Stimulated activated memory B cell treated with anti-CD40 and anti-IgM and Interleukin-4, amounts not matched to agents 10 μg/mL and 1 μg/mL and 100 μg/mL, for 72 hours (primary cell): Measurements from ENCODE around the gene SGMS1.

Experiments
- ATAC-seq: fragments of 150-1000 bp; cut with Tn5 transposase; 2 replicates; pipeline ENCODE4 v1.10.0; 2021
- H3K27ac Mint-ChIP-seq: one replicate; pipeline ENCODE4 v1.8.0; 2022; ENCODE audit warnings: mild to moderate bottlenecking, mixed read lengths
- H3K27me3 Mint-ChIP-seq: one replicate; pipeline ENCODE4 v1.8.0; 2022; ENCODE audit warnings: mixed read lengths
- H3K36me3 Mint-ChIP-seq: one replicate; pipeline ENCODE4 v1.8.0; 2022; ENCODE audit warnings: mixed read lengths
- H3K4me1 Mint-ChIP-seq: one replicate; pipeline ENCODE4 v1.8.0; 2022; ENCODE audit warnings: mixed read lengths
- H3K4me3 Mint-ChIP-seq: one replicate; pipeline ENCODE4 v1.8.0; 2022; ENCODE audit warnings: mild to moderate bottlenecking, moderate library complexity, mixed read lengths
- H3K9me3 Mint-ChIP-seq: one replicate; pipeline ENCODE4 v1.8.0; 2022; ENCODE audit warnings: mixed read lengths

The SGMS1 gene

DNA sequence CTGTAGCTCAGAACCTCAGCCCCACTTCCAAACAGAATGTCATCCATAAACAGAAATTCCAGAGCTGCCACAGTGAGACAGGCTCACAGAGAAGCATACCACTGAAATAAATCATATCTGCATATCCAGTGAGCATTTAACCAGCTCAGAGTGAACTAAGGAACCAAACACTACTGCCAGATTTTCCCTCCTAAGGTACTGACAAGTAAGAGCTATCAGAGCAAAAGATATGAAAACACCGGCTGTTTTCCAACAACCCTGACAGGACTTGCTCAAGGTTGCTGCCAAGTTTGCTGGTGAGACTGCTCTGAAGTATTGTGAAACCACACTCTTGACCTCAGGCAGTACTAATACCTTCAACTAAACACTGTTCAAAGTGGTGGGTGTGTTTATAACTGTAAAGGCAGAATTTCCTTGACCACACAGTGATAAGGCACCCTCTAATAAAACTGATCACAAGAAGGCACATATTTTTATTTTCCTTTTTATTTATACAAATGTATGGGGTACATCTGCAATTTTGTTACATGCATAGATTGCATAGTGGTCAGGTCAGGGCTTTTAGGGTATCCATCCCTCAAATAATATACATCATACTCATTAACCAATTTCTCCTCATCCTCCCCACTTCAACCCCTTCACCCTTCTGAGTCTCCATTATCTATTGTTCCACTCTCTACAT, 18.3 kb downstream of the SGMS1 start:
- ATAC-seq = no peak
- Mint-ChIP-seq H3K4me1 (peaks cover 61% of the 10 kb centered on the region), H3K27ac (no peak overlapping the region), H3K9me3 (no peaks in the 10 kb centered on the region), H3K27me3 (no peaks in the 10 kb centered on the region), H3K36me3 (peaks cover 4% of the 10 kb centered on the region), H3K4me3 (no peak overlapping the region)

DNA sequence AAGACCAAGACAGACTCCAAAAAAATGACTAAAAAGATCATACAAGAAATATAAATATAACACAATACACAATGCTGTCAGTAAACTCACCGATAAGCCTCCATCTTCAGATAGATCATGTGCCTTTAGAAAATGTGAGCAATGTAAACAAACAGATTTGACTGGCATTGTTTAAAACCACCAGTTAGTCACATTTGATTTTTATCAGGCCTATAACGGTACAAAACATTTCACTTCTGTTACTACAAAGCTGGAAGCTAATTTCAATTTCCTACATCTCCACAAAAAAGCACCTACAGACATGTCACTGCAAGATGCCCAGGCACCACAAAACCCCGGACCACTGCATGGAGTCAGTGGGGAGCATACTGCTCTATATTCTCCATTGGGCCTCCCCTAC, 18.9 kb downstream of the SGMS1 start:
- Mint-ChIP-seq H3K36me3 (peaks cover 4% of the 10 kb centered on the region), H3K4me1 (peaks cover 61% of the 10 kb centered on the region), H3K27ac (peak overlapping the region; percentile 26), H3K27me3 (no peaks in the 10 kb centered on the region), H3K4me3 (no peak overlapping the region), H3K9me3 (no peaks in the 10 kb centered on the region)
- ATAC-seq = no peak

DNA sequence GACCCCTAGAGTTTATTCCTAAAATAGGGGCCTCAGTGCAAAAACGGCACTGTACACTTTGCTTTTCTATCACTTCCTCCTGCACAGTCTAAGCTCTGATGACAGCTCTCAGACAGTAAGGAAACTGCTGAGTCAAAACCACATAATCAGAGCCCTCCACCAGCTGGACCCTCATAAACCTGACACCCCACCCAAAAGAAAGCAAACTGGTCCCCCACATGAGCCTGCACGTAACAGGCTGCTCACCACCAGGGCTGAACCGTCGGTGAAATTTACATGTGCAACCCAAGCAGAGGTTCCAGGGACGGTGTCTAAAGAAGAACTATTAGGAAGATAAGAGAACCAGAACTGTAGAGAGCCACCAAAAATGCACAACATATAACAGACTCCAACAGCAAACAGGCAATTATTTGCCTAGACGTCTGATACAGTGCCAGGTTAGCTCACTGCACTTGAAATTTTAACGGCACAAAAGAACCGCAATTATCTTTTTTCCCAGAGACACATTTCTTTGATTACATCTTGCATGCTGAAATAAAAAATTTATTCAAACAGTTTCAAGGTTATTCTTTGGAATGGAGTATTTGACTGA, 19.6 kb downstream of the SGMS1 start:
- peaks cover 4% of the 10 kb centered on the region for H3K36me3 Mint-ChIP-seq
- H3K27ac Mint-ChIP-seq = peak overlapping the region; percentile 26
- peaks cover 61% of the 10 kb centered on the region for H3K4me1 Mint-ChIP-seq
- no peaks in the 10 kb centered on the region for H3K9me3 Mint-ChIP-seq
- H3K4me3 Mint-ChIP-seq = peak overlapping the region; percentile 62
- peak; percentile 62 for ATAC-seq
- no peaks in the 10 kb centered on the region for H3K27me3 Mint-ChIP-seq

DNA sequence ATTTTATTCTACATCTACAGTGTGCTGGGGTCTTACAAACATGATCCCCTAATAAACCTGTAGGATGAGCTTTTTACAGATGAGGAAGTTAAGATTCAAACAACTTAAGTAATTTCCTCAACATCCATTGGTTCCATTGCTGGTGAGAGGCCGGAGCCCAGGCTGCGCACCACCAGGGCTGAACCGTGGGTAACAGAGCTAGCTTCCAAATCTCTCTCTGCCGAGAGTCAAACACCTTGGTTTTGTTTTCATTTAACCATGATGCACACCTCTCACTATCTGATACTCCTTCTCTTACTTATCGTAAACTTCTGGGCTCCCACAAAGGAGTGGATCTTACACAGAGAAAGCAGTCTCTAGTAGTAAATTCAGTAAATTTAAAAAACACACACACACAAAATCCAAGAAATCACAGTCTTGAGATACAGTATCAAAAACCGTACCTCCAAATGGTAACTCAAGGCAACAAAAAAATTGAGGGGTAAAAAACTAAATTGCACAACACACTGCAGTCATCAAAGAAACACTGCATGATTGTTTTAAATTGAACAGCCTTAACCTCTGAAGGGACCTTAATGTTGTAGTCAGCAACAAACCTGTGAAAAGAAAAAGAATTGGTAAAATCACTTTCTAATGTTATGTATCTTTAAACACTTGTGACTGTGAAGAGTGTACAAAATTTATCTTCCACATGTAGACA, 20.5 kb downstream of the SGMS1 start:
- peaks cover 4% of the 10 kb centered on the region for H3K36me3 Mint-ChIP-seq
- H3K4me1 Mint-ChIP-seq = peaks cover 66% of the 10 kb centered on the region
- H3K27ac Mint-ChIP-seq = peak overlapping the region; percentile 26
- H3K27me3 Mint-ChIP-seq = no peaks in the 10 kb centered on the region
- no peaks in the 10 kb centered on the region for H3K9me3 Mint-ChIP-seq
- no peak overlapping the region for H3K4me3 Mint-ChIP-seq
- no peak for ATAC-seq

DNA sequence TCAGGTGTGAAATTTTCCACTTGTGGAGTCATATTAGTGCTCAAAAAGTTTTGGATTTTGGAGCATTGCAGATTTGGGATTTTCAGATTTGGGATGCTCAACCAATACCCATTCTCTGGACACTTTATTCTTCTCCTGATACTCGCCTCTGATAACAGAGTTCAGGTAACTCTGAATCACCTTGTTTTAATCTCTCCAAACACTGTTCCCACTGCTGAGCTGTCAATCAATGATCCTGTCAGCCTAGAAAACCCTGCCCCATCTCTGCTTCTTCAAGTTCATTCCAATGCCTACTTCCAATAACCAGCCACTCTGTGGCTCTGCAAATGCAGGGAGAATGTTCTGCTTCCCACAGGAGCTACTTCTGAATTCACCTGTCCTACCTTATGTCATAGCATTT, 21.8 kb downstream of the SGMS1 start:
- peaks cover 9% of the 10 kb centered on the region for H3K36me3 Mint-ChIP-seq
- peaks cover 60% of the 10 kb centered on the region for H3K4me1 Mint-ChIP-seq
- ATAC-seq = no peak
- no peak overlapping the region for H3K4me3 Mint-ChIP-seq
- no peaks in the 10 kb centered on the region for H3K9me3 Mint-ChIP-seq
- no peak overlapping the region for H3K27ac Mint-ChIP-seq
- H3K27me3 Mint-ChIP-seq = no peaks in the 10 kb centered on the region

DNA sequence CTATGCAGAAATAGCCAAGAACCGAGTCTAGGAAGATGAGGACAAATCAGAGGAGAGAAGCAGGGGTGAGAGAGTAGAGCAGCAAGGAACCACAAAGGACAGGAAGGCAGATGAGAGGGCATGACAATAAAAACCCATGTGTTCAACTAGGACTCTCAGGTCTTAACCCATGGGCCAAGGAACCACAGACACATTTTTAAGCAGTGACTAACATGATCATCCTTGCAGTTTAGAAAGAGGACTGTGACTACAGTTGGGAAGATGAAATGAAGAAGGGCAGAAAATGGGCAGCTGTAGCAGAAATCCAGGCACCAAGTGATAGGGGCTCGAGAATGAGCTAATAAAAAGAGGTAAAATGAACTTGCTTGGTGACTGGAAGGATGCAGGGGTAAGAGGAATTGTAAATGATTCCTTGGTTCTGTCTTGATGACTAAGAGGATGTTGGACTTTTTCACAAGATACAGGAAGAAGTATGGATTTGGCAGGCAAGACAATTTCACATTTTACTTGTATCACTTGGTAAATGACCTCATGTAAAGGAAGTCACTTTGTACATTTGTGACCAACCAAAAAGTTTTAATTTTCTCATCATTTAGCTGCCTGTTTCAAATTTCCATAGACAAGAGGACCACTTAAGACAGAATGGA, 22.8 kb downstream of the SGMS1 start:
- H3K36me3 Mint-ChIP-seq = peaks cover 7% of the 10 kb centered on the region
- ATAC-seq = no peak
- no peaks in the 10 kb centered on the region for H3K9me3 Mint-ChIP-seq
- H3K4me1 Mint-ChIP-seq = peaks cover 58% of the 10 kb centered on the region
- H3K4me3 Mint-ChIP-seq = no peak overlapping the region
- no peak overlapping the region for H3K27ac Mint-ChIP-seq
- no peaks in the 10 kb centered on the region for H3K27me3 Mint-ChIP-seq

DNA sequence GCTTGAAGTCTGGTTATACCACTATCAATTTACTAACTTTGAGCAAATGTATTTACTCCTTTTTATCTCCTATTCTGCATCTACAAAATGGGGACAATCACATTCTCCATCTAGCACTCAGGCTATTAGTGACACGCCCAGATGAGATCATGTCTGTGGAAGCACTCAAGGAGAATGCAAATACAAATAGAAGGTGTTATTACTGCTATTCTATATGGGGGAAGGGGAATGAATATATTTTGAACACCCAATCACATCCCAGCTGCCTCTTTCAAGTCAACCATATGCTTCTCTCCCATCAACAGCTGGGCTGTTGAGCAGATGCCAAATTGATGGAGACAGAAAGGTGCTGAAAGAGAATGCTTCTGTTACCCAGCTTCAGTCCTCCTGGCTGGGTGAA, 23.5 kb downstream of the SGMS1 start:
- H3K27me3 Mint-ChIP-seq = no peaks in the 10 kb centered on the region
- no peak overlapping the region for H3K4me3 Mint-ChIP-seq
- peaks cover 5% of the 10 kb centered on the region for H3K36me3 Mint-ChIP-seq
- no peaks in the 10 kb centered on the region for H3K9me3 Mint-ChIP-seq
- no peak overlapping the region for H3K27ac Mint-ChIP-seq
- ATAC-seq = no peak
- H3K4me1 Mint-ChIP-seq = peaks cover 51% of the 10 kb centered on the region

DNA sequence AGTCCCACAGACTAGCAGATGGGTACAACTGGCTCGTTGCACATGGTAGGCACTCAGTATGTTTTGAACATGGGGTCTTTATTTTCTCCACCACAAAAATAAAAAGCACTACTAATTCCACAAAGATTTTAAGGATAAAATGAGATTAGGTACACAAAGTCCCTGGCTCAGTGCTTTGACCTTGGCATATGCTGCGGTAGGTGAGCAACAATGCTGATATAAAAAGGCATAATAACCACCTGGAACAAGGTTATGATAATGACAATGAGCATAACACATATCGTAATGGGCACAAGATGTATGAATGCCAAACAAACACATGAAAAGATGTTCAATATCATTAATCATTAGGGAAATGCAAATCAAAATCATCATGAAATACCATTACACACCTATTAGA, 26.9 kb downstream of the SGMS1 start:
- Mint-ChIP-seq H3K36me3 (peaks cover 5% of the 10 kb centered on the region), H3K4me3 (no peak overlapping the region), H3K27me3 (no peaks in the 10 kb centered on the region), H3K4me1 (peaks cover 27% of the 10 kb centered on the region), H3K27ac (no peak overlapping the region), H3K9me3 (no peaks in the 10 kb centered on the region)
- no peak for ATAC-seq

DNA sequence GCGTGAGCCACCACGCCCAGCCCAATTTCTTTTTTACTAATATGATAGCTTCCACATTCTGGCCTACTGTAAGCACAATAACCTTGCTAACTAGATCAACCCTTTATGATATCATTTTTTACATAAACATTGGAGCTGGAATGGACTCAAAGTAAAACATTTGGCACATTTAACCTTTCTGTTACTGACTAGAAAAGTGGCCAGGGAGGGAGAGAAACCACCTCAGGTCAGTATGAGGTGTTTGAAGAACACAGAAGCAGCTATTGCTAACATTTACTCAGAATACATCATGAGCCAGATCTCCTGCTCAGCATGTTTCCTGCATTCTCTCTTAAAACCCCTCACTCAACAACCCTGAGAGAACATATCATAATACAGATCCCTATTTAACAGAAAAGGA, 27.3 kb downstream of the SGMS1 start:
- Mint-ChIP-seq H3K27ac (no peak overlapping the region), H3K4me1 (peaks cover 26% of the 10 kb centered on the region), H3K9me3 (no peaks in the 10 kb centered on the region), H3K4me3 (no peak overlapping the region), H3K36me3 (peaks cover 5% of the 10 kb centered on the region), H3K27me3 (no peaks in the 10 kb centered on the region)
- no peak for ATAC-seq

DNA sequence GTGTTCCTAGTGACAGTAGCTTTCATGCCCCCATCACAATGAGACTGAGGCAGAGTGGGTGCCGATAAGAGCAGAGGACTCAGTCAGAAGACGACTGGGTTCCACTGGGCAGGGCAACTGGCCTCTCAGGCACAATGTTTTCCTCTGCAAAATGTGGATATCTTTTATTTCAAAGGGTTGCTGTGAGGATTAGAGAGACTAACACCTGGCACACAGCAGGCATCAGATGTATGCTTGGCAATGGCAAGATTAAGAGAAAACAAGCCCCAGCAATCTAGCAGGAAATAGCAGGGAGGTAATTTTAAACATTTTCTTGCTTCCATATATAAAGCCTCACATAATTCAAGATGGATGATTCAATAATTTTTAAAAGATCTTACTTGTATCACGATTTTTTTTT, 28.0 kb downstream of the SGMS1 start:
- peaks cover 22% of the 10 kb centered on the region for H3K4me1 Mint-ChIP-seq
- H3K4me3 Mint-ChIP-seq = no peak overlapping the region
- no peaks in the 10 kb centered on the region for H3K27me3 Mint-ChIP-seq
- no peak overlapping the region for H3K27ac Mint-ChIP-seq
- no peaks in the 10 kb centered on the region for H3K9me3 Mint-ChIP-seq
- H3K36me3 Mint-ChIP-seq = peaks cover 5% of the 10 kb centered on the region
- no peak for ATAC-seq

DNA sequence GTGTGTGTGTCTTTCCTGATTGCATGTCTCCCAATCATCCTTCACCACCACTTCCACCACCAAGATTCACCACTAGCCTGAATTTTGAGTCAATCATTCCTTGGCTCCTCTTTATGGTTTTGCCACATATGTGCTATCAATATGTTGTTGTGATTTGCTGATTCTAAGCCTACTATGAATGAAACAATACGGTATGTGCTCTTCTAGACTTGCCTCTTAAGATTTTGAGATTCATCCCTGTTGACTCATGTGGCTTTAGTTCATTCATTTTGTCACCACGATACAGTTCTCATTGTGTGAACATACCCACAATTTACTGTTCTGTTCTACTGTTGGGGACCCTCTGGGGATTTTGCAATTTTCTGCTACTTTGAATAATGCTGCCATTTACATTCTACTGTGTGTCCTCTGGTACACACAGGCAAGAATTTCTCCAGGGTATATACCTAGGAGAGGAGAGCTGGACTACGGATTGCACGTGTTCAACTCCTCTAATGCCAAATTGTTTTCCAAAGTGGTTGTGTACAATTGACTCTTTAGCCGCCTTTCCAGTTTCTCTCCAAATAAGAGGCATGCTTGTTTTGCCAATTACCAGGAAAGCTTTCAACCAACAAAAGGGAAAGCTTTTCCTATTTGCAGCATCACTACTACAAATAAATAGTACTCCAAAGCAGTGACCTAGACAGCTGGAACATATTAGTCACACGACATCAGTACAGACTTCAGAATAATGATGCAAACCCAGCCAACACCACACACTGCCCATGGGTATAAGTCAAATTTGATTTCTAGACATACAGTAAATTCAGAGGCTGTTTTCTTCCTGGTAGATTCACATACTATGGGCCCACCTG, 30.0 kb downstream of the SGMS1 start:
- no peak for ATAC-seq
- H3K4me1 Mint-ChIP-seq = peaks cover 14% of the 10 kb centered on the region

DNA sequence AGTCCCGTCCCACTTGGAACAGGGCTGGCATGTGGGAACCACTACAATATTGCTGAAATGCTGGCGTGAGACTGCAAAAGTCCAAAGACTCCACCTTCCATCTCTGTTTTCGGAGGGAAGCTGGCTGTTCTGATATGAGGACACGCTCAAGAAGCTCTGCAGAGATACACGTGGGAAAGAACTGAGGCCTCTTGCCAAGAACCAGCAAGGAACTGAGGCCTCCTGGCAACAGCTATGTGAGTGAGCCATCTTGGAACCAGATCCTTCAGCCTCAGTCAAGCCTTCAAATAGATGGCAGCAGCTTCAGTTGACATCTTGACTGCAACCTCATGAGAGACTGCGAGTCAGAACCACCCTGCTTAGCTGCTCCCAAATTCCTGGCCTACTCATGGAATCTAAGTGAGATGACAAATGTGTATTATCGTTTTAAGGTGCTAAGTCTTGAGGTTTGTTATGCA, 30.8 kb downstream of the SGMS1 start:
- no peak overlapping the region for H3K27ac Mint-ChIP-seq
- no peak overlapping the region for H3K4me3 Mint-ChIP-seq
- no peaks in the 10 kb centered on the region for H3K27me3 Mint-ChIP-seq
- no peak for ATAC-seq
- H3K9me3 Mint-ChIP-seq = no peaks in the 10 kb centered on the region
- peaks cover 10% of the 10 kb centered on the region for H3K4me1 Mint-ChIP-seq
- peaks cover 17% of the 10 kb centered on the region for H3K36me3 Mint-ChIP-seq

More for the DNA sequence above, 30.0 kb downstream of the SGMS1 start:
- Mint-ChIP-seq H3K36me3 (peaks cover 9% of the 10 kb centered on the region), H3K27me3 (no peaks in the 10 kb centered on the region), H3K4me3 (no peak overlapping the region), H3K9me3 (no peaks in the 10 kb centered on the region), H3K27ac (no peak overlapping the region)

DNA sequence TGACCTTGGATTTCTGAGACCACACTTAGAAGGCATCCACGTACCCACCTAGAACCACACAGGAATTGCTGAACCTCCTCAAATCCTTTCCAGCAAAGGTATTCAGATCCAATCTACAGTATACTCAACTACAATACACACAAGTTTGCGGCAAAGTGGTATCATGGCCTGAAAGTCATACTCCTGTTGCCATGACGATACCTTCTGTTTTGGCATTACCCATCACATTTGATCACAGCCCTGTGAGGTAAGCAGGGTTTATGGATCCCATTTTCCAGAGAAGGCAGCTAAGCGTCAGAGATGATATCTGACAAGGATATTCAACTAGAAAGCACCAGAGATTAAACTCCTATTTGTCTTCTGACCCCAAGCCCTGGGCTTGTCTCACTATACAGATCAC, 32.8 kb downstream of the SGMS1 start:
- H3K36me3 Mint-ChIP-seq = peaks cover 30% of the 10 kb centered on the region
- H3K4me1 Mint-ChIP-seq = peaks cover 13% of the 10 kb centered on the region
- H3K27ac Mint-ChIP-seq = no peak overlapping the region
- no peak for ATAC-seq
- no peak overlapping the region for H3K4me3 Mint-ChIP-seq
- H3K9me3 Mint-ChIP-seq = no peaks in the 10 kb centered on the region
- no peaks in the 10 kb centered on the region for H3K27me3 Mint-ChIP-seq

DNA sequence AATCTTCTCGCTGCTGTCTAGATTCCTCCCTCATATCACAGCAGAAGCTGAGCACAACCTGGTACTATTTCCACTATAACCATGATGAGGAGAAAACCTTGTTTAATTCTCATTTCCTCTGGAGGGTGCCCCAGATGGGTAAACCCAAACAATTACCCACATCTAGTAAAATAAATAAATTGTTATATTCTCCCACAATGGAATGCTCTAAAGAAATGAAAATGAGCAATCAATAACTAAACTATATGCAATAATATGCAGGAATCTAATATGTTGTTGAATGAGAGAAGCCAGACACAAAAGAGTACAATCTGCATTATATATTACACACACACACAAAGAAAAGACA, 37.0 kb downstream of the SGMS1 start:
- no peak for ATAC-seq
- H3K36me3 Mint-ChIP-seq = peaks cover 38% of the 10 kb centered on the region

More for the DNA sequence above, 37.0 kb downstream of the SGMS1 start:
- H3K27ac Mint-ChIP-seq = no peak overlapping the region
- no peaks in the 10 kb centered on the region for H3K27me3 Mint-ChIP-seq
- no peak overlapping the region for H3K4me3 Mint-ChIP-seq
- H3K9me3 Mint-ChIP-seq = no peaks in the 10 kb centered on the region
- H3K4me1 Mint-ChIP-seq = peaks cover 8% of the 10 kb centered on the region
